GM23338 (cell line): ENCODE data around the gene MTHFD2L. TPM values are rescaled to one million over a fixed set of nuclear protein-coding genes. Genes with fewer than 3 reads are reported as not detected.

Experiments
- ATAC-seq: fragments of 200-7000 bp; cut with Tn5 transposase; 3 replicates; pipeline ENCODE4 v1.9.1; 2020
- DNase-seq: peaks from one replicate; pipeline ENCODE4 v3.0.0-alpha.2; 2015; ENCODE audit warnings: low spot score
- H2AFZ ChIP-seq: fragments of 200-600 bp; sonication (generic); 2 replicates; pipeline ENCODE4 v1.8.0; 2016; ENCODE audit warnings: antibody characterized with exemption, mild to moderate bottlenecking, moderate library complexity
- H3F3A ChIP-seq: fragments of 200-600 bp; sonication (generic); replicated peaks from 2 replicates; pipeline ENCODE4 v1.8.0; 2017; ENCODE audit warnings: antibody characterized with exemption, mixed run types, low read depth
- H3K27ac ChIP-seq: fragments of 200-600 bp; sonication (generic); 2 replicates; pipeline ENCODE4 v1.6.1; 2016; ENCODE audit warnings: low read depth
- H3K27me3 ChIP-seq: fragments of 200-600 bp; sonication (generic); 2 replicates; pipeline ENCODE4 v1.8.0; 2016; ENCODE audit warnings: mild to moderate bottlenecking, mixed run types, moderate library complexity; ENCODE audit not compliant: insufficient read depth
- H3K36me3 ChIP-seq: fragments of 200-600 bp; sonication (generic); 2 replicates; pipeline ENCODE4 v1.8.0; 2016; ENCODE audit warnings: mild to moderate bottlenecking; ENCODE audit not compliant: insufficient read depth
- H3K4me1 ChIP-seq: fragments of 200-600 bp; sonication (generic); 2 replicates; pipeline ENCODE4 v1.8.0; 2016; ENCODE audit warnings: mild to moderate bottlenecking, moderate library complexity; ENCODE audit not compliant: insufficient read depth
- H3K4me2 ChIP-seq: fragments of 200-600 bp; sonication (generic); 2 replicates; pipeline ENCODE4 v1.7.1; 2017; ENCODE audit warnings: mixed run types
- H3K4me3 ChIP-seq: fragments of 200-600 bp; sonication (generic); 2 replicates; pipeline ENCODE4 v1.6.1; 2016; ENCODE audit warnings: mixed run types
- H3K79me2 ChIP-seq: fragments of 200-600 bp; sonication (generic); replicated peaks from 2 replicates; pipeline ENCODE4 v1.8.0; 2017; ENCODE audit warnings: mild to moderate bottlenecking; ENCODE audit not compliant: insufficient read depth
- H3K9me2 ChIP-seq: fragments of 200-600 bp; sonication (generic); 2 replicates; pipeline ENCODE4 v1.8.0; 2017; ENCODE audit not compliant: insufficient read depth
- H4K20me1 ChIP-seq: fragments of 200-600 bp; sonication (generic); replicated peaks from 2 replicates; pipeline ENCODE4 v1.8.0; 2017; ENCODE audit warnings: mild to moderate bottlenecking; ENCODE audit not compliant: insufficient read depth
- H3K27ac Mint-ChIP-seq: 2 replicates; pipeline ENCODE4 v1.8.0; 2020; ENCODE audit warnings: inconsistent platforms, mild to moderate bottlenecking, moderate library complexity, mixed read lengths
- H3K27me3 Mint-ChIP-seq: 3 replicates; pipeline ENCODE4 v1.8.0; 2022; ENCODE audit warnings: low read depth, mild to moderate bottlenecking, moderate library complexity, mixed read lengths, inconsistent platforms; ENCODE audit not compliant: insufficient read depth, poor library complexity
- H3K36me3 Mint-ChIP-seq: 3 replicates; pipeline ENCODE4 v1.8.0; 2021; ENCODE audit warnings: low read depth, mild to moderate bottlenecking, inconsistent platforms, moderate library complexity, mixed read lengths
- H3K4me1 Mint-ChIP-seq: 3 replicates; pipeline ENCODE4 v1.8.0; 2020; ENCODE audit warnings: mild to moderate bottlenecking, inconsistent platforms, mixed read lengths
- H3K4me3 Mint-ChIP-seq: 3 replicates; pipeline ENCODE4 v1.8.0; 2021; ENCODE audit warnings: moderate library complexity, mild to moderate bottlenecking, inconsistent platforms, mixed read lengths
- H3K9me3 Mint-ChIP-seq: 3 replicates; pipeline ENCODE4 v1.8.0; 2020; ENCODE audit warnings: moderate library complexity, mild to moderate bottlenecking, inconsistent platforms, mixed read lengths
- CREB1 ChIP-seq: fragments of 250-450 bp; sonication (Bioruptor Pico); IDR thresholded peaks from 2 replicates; pipeline ENCODE4 v1.5.0; 2020; ENCODE audit warnings: low read depth, mild to moderate bottlenecking, moderate library complexity
- EZH2 ChIP-seq: fragments of 200-600 bp; sonication (generic); IDR thresholded peaks from one replicate; pipeline ENCODE4 v1.8.0; 2017; ENCODE audit warnings: antibody characterized with exemption, mild to moderate bottlenecking, low read depth; ENCODE audit not compliant: unreplicated experiment
- EZH2phosphoT487 ChIP-seq: fragments of 200-600 bp; sonication (generic); IDR thresholded peaks from one replicate; pipeline ENCODE4 v1.8.1; 2018; ENCODE audit warnings: antibody characterized with exemption; ENCODE audit not compliant: unreplicated experiment
- JUNB ChIP-seq: IDR thresholded peaks from one replicate; pipeline ENCODE4 v1.6.1; 2016; ENCODE audit warnings: antibody characterized with exemption; ENCODE audit not compliant: unreplicated experiment
- NANOG ChIP-seq: IDR thresholded peaks from 2 replicates; pipeline ENCODE4 v1.6.1; 2016; ENCODE audit warnings: antibody characterized with exemption, borderline replicate concordance
- POLR2AphosphoS5 ChIP-seq: IDR thresholded peaks from 2 replicates; pipeline ENCODE4 v1.6.1; 2016; ENCODE audit warnings: antibody characterized with exemption, low read depth
- STAT1 ChIP-seq: IDR thresholded peaks from one replicate; pipeline ENCODE4 v1.6.1; 2016; ENCODE audit warnings: antibody characterized with exemption; ENCODE audit not compliant: unreplicated experiment
- ZNF114 ChIP-seq: fragments of 250-450 bp; sonication (Bioruptor Pico); IDR thresholded peaks from 2 replicates; pipeline ENCODE4 v1.5.0; 2020; ENCODE audit warnings: mild to moderate bottlenecking, moderate library complexity
- ZNF331 ChIP-seq: fragments of 250-450 bp; sonication (Bioruptor Pico); IDR thresholded peaks from 2 replicates; pipeline ENCODE4 v1.5.0; 2020; ENCODE audit warnings: low read depth, mild to moderate bottlenecking, moderate library complexity
- polyA plus RNA-seq: library from polyadenylated mRNA; unstranded; fragments of >200 nt; fragmentation: Nextera tagmentation; extraction: Ambion mirVana; gene quantifications from 2 replicates; pipeline ENCODE4 v1.2.1, GENCODE V29; 2016
- total RNA-seq: library from RNA; depleted of rRNA; stranded (reverse); fragments of >200 nt; shearing (Covaris generic); gene quantifications from 2 replicates; pipeline ENCODE4 v1.2.3, GENCODE V29; 2014
- TF ChIP-seq, protein P1 (sequence below): IDR thresholded peaks from 2 replicates; pipeline ENCODE4 v1.6.1; 2016; ENCODE audit warnings: antibody characterized with exemption
- TF ChIP-seq, protein P2 (sequence below): IDR thresholded peaks from one replicate; pipeline ENCODE4 v1.6.1; 2018; ENCODE audit warnings: antibody characterized with exemption; ENCODE audit not compliant: unreplicated experiment
- TF ChIP-seq, protein P3 (sequence below): fragments of 250-450 bp; sonication (Bioruptor Pico); IDR thresholded peaks from 2 replicates; pipeline ENCODE4 v1.5.0; 2020; ENCODE audit warnings: mild to moderate bottlenecking, moderate library complexity
- TF ChIP-seq, protein P4 (sequence below), 2 experiments: fragments of 200-600 bp in 1 of 2; sonication (generic) in 1 of 2; conservative IDR thresholded peaks; 2 replicates each; pipeline versions ENCODE4 v1.5.1 to v1.6.1; 2016 to 2017; ENCODE audit warnings: antibody characterized with exemption in 2 of 2, low read depth in 2 of 2, mild to moderate bottlenecking in 2 of 2, moderate library complexity in 1 of 2

The MTHFD2L gene
- total and polyA plus RNA-seq, 2 experiments from 2014 or later = 24.4 to 35.7 TPM

DNA sequence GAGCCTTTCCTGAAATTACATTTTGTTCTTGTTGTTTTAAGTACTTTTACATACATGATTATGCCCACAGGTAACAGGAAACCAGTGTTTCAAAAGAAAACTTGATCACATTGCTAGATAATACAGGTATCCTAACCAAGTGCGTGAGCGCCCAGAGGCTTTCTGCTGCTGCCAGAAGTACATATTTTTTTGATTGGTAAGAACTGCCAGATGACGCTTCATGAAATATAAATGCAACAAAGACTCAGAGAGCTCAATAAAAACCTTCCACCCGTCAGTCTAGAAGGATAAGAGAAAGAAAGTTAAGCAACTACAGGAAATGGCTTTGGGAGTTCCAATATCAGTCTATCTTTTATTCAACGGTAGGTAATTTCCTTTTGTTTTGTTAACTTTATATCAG is 150.3 kb downstream of the MTHFD2L start, which contains the start of gene EPGN:
EPGN (plus strand) TSS at position 256 of the 400 bp plus-strand sequence; CDS start at position 320, 64 bp downstream.
- Histone ChIP-seq H3K4me1 (no peaks in the 10 kb centered on the region), H3K4me2 (no peak within 1 kb of the TSS), H3K79me2 (no peaks in the 10 kb centered on the region), H3F3A (no peaks in the 10 kb centered on the region), H3K36me3 (no peaks in the 10 kb centered on the region), H4K20me1 (no peaks in the 10 kb centered on the region), H3K27ac (no peak within 1 kb of the TSS), H3K27me3 (no peaks in the 10 kb centered on the region), H3K9me2 (no peaks in the 10 kb centered on the region), H3K4me3 (no peak within 1 kb of the TSS), H2AFZ (no peak within 1 kb of the TSS)
- Mint-ChIP-seq H3K27ac (no peak within 1 kb of the TSS), H3K4me3 (no peak within 1 kb of the TSS), H3K9me3 (no peaks in the 10 kb centered on the region), H3K4me1 (no peaks in the 10 kb centered on the region), H3K36me3 (no peaks in the 10 kb centered on the region), H3K27me3 (no peaks in the 10 kb centered on the region)
- DNase-seq (no peak), ATAC-seq (no peak)
- TF ChIP-seq STAT1 (no peak), ZNF331 (CRISPR knock-in tag) (no peak), JUNB (no peak), CREB1 (CRISPR knock-in tag) (no peak), POLR2AphosphoS5 (no peak), EZH2phosphoT487 (no peak), EZH2 (no peak), ZNF114 (CRISPR knock-in tag) (no peak), NANOG (no peak)
- TF ChIP-seq, protein P1, sequence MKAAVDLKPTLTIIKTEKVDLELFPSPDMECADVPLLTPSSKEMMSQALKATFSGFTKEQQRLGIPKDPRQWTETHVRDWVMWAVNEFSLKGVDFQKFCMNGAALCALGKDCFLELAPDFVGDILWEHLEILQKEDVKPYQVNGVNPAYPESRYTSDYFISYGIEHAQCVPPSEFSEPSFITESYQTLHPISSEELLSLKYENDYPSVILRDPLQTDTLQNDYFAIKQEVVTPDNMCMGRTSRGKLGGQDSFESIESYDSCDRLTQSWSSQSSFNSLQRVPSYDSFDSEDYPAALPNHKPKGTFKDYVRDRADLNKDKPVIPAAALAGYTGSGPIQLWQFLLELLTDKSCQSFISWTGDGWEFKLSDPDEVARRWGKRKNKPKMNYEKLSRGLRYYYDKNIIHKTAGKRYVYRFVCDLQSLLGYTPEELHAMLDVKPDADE = no peak
- TF ChIP-seq, protein P2, sequence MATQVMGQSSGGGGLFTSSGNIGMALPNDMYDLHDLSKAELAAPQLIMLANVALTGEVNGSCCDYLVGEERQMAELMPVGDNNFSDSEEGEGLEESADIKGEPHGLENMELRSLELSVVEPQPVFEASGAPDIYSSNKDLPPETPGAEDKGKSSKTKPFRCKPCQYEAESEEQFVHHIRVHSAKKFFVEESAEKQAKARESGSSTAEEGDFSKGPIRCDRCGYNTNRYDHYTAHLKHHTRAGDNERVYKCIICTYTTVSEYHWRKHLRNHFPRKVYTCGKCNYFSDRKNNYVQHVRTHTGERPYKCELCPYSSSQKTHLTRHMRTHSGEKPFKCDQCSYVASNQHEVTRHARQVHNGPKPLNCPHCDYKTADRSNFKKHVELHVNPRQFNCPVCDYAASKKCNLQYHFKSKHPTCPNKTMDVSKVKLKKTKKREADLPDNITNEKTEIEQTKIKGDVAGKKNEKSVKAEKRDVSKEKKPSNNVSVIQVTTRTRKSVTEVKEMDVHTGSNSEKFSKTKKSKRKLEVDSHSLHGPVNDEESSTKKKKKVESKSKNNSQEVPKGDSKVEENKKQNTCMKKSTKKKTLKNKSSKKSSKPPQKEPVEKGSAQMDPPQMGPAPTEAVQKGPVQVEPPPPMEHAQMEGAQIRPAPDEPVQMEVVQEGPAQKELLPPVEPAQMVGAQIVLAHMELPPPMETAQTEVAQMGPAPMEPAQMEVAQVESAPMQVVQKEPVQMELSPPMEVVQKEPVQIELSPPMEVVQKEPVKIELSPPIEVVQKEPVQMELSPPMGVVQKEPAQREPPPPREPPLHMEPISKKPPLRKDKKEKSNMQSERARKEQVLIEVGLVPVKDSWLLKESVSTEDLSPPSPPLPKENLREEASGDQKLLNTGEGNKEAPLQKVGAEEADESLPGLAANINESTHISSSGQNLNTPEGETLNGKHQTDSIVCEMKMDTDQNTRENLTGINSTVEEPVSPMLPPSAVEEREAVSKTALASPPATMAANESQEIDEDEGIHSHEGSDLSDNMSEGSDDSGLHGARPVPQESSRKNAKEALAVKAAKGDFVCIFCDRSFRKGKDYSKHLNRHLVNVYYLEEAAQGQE = no peak
- TF ChIP-seq, protein P3, sequence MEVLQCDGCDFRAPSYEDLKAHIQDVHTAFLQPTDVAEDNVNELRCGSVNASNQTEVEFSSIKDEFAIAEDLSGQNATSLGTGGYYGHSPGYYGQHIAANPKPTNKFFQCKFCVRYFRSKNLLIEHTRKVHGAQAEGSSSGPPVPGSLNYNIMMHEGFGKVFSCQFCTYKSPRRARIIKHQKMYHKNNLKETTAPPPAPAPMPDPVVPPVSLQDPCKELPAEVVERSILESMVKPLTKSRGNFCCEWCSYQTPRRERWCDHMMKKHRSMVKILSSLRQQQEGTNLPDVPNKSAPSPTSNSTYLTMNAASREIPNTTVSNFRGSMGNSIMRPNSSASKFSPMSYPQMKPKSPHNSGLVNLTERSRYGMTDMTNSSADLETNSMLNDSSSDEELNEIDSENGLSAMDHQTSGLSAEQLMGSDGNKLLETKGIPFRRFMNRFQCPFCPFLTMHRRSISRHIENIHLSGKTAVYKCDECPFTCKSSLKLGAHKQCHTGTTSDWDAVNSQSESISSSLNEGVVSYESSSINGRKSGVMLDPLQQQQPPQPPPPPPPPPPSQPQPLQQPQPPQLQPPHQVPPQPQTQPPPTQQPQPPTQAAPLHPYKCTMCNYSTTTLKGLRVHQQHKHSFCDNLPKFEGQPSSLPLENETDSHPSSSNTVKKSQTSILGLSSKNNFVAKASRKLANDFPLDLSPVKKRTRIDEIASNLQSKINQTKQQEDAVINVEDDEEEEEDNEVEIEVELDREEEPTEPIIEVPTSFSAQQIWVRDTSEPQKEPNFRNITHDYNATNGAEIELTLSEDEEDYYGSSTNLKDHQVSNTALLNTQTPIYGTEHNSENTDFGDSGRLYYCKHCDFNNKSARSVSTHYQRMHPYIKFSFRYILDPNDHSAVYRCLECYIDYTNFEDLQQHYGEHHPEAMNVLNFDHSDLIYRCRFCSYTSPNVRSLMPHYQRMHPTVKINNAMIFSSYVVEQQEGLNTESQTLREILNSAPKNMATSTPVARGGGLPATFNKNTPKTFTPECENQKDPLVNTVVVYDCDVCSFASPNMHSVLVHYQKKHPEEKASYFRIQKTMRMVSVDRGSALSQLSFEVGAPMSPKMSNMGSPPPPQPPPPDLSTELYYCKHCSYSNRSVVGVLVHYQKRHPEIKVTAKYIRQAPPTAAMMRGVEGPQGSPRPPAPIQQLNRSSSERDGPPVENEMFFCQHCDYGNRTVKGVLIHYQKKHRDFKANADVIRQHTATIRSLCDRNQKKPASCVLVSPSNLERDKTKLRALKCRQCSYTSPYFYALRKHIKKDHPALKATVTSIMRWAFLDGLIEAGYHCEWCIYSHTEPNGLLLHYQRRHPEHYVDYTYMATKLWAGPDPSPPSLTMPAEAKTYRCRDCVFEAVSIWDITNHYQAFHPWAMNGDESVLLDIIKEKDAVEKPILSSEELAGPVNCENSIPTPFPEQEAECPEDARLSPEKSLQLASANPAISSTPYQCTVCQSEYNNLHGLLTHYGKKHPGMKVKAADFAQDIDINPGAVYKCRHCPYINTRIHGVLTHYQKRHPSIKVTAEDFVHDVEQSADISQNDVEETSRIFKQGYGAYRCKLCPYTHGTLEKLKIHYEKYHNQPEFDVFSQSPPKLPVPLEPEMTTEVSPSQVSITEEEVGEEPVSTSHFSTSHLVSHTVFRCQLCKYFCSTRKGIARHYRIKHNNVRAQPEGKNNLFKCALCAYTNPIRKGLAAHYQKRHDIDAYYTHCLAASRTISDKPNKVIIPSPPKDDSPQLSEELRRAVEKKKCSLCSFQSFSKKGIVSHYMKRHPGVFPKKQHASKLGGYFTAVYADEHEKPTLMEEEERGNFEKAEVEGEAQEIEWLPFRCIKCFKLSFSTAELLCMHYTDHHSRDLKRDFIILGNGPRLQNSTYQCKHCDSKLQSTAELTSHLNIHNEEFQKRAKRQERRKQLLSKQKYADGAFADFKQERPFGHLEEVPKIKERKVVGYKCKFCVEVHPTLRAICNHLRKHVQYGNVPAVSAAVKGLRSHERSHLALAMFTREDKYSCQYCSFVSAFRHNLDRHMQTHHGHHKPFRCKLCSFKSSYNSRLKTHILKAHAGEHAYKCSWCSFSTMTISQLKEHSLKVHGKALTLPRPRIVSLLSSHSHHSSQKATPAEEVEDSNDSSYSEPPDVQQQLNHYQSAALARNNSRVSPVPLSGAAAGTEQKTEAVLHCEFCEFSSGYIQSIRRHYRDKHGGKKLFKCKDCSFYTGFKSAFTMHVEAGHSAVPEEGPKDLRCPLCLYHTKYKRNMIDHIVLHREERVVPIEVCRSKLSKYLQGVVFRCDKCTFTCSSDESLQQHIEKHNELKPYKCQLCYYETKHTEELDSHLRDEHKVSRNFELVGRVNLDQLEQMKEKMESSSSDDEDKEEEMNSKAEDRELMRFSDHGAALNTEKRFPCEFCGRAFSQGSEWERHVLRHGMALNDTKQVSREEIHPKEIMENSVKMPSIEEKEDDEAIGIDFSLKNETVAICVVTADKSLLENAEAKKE = no peak
- TF ChIP-seq, protein P4, sequence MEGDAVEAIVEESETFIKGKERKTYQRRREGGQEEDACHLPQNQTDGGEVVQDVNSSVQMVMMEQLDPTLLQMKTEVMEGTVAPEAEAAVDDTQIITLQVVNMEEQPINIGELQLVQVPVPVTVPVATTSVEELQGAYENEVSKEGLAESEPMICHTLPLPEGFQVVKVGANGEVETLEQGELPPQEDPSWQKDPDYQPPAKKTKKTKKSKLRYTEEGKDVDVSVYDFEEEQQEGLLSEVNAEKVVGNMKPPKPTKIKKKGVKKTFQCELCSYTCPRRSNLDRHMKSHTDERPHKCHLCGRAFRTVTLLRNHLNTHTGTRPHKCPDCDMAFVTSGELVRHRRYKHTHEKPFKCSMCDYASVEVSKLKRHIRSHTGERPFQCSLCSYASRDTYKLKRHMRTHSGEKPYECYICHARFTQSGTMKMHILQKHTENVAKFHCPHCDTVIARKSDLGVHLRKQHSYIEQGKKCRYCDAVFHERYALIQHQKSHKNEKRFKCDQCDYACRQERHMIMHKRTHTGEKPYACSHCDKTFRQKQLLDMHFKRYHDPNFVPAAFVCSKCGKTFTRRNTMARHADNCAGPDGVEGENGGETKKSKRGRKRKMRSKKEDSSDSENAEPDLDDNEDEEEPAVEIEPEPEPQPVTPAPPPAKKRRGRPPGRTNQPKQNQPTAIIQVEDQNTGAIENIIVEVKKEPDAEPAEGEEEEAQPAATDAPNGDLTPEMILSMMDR (conservative IDR thresholded peaks at IDR 0.05; ENCODE audit: low read depth in 2 of 2) = no peak
